Measurements from ENCODE around the gene CCDC6.

The CCDC6 gene

GRCh38 chr10:59907918-59908807, 1.8 kb upstream of the CCDC6 start:
- peak; percentile 90 for DNase-seq (ENCODE audit: low read depth, low spot score)
- peak overlapping the region; percentile 93 for H3K4me3 ChIP-seq (ENCODE audit: low read length)

GRCh38 chr10:59907537-59907917, 1.2 kb upstream of the CCDC6 start:
- peak overlapping the region; percentile 93 for H3K4me3 ChIP-seq (ENCODE audit: low read length)
- DNase-seq (ENCODE audit: low read depth, low spot score) = no peak

GRCh38 chr10:59905731-59906416, 482 bp downstream of the CCDC6 start:
- peak overlapping the region; percentile 93 for H3K4me3 ChIP-seq (ENCODE audit: low read length)
- DNase-seq (ENCODE audit: low read depth, low spot score) = no peak

GRCh38 chr10:59905066-59905730, 1.2 kb downstream of the CCDC6 start:
- H3K4me3 ChIP-seq (ENCODE audit: low read length) = peak overlapping the region; percentile 93
- DNase-seq (ENCODE audit: low read depth, low spot score) = peak; percentile 14

GRCh38 chr10:59904426-59905065, 1.8 kb downstream of the CCDC6 start:
- no peak for DNase-seq (ENCODE audit: low read depth, low spot score)
- peak overlapping the region; percentile 93 for H3K4me3 ChIP-seq (ENCODE audit: low read length)

- H3K4me3 ChIP-seq (ENCODE audit: low read length) = no peak overlapping the region
Measured at GRCh38 chr10:59903871-59904270, 2.5 kb downstream of the CCDC6 start.

GRCh38 chr10:59902016-59902415, 4.3 kb downstream of the CCDC6 start:
- DNase-seq (ENCODE audit: low read depth, low spot score) = no peak
- no peak overlapping the region for H3K4me3 ChIP-seq (ENCODE audit: low read length)

More at GRCh38 chr10:59903871-59904270, 2.5 kb downstream of the CCDC6 start:
- DNase-seq (ENCODE audit: low read depth, low spot score) = no peak

- DNase-seq (ENCODE audit: low read depth, low spot score) = no peak
Measured at GRCh38 chr10:59901470-59901869, 4.9 kb downstream of the CCDC6 start.

GRCh38 chr10:59900048-59900727, 6.2 kb downstream of the CCDC6 start:
- H3K4me3 ChIP-seq (ENCODE audit: low read length) = no peak overlapping the region
- DNase-seq (ENCODE audit: low read depth, low spot score) = no peak

More at GRCh38 chr10:59901470-59901869, 4.9 kb downstream of the CCDC6 start:
- no peak overlapping the region for H3K4me3 ChIP-seq (ENCODE audit: low read length)

GRCh38 chr10:59898125-59898835, 8.1 kb downstream of the CCDC6 start:
- DNase-seq (ENCODE audit: low read depth, low spot score) = no peak
- H3K4me3 ChIP-seq (ENCODE audit: low read length) = no peak overlapping the region

- no peak for DNase-seq (ENCODE audit: low read depth, low spot score)
- H3K4me3 ChIP-seq (ENCODE audit: low read length) = no peak overlapping the region
Measured at GRCh38 chr10:59896191-59896590, 10.2 kb downstream of the CCDC6 start.

- no peak for DNase-seq (ENCODE audit: low read depth, low spot score)
- no peak overlapping the region for H3K4me3 ChIP-seq (ENCODE audit: low read length)
Measured at GRCh38 chr10:59895629-59896116, 10.7 kb downstream of the CCDC6 start.

- H3K4me3 ChIP-seq (ENCODE audit: low read length) = no peak overlapping the region
- no peak for DNase-seq (ENCODE audit: low read depth, low spot score)
Measured at GRCh38 chr10:59894114-59894513, 12.2 kb downstream of the CCDC6 start.

GRCh38 chr10:59892697-59893096, 13.7 kb downstream of the CCDC6 start:
- DNase-seq (ENCODE audit: low read depth, low spot score) = no peak
- H3K4me3 ChIP-seq (ENCODE audit: low read length) = no peak overlapping the region

- no peak for DNase-seq (ENCODE audit: low read depth, low spot score)
- no peak overlapping the region for H3K4me3 ChIP-seq (ENCODE audit: low read length)
Measured at GRCh38 chr10:59891936-59892335, 14.4 kb downstream of the CCDC6 start.

GRCh38 chr10:59891349-59891748, 15.0 kb downstream of the CCDC6 start:
- no peak for DNase-seq (ENCODE audit: low read depth, low spot score)

GRCh38 chr10:59888781-59889435, 17.4 kb downstream of the CCDC6 start:
- DNase-seq (ENCODE audit: low read depth, low spot score) = no peak
- H3K4me3 ChIP-seq (ENCODE audit: low read length) = no peak overlapping the region

More at GRCh38 chr10:59891349-59891748, 15.0 kb downstream of the CCDC6 start:
- H3K4me3 ChIP-seq (ENCODE audit: low read length) = no peak overlapping the region
